Tibial artery (tissue), 4 donors: Measurements from ENCODE around the gene SPAG7.
"Not testable (repeated sequence)": the region's sequence is repeated elsewhere in the genome, so short reads cannot be mapped to it uniquely, and the experiment has no call there.

Experiments used
- DNase-seq, 2 donors: peaks; one replicate each; pipeline ENCODE4 v3.0.0-alpha.2; 2019
- H3K27ac ChIP-seq, 2 donors: fragments of 200-600 bp; sonication (generic) in 1 of 2; 1 replicate in 1 of 2; 2 replicates in 1 of 2; pipeline ENCODE4 v1.5.1; 2018 to 2019; ENCODE audit warnings: mild to moderate bottlenecking in 1 of 2
- H3K27me3 ChIP-seq, 2 donors: fragments of 200-600 bp; sonication (generic) in 1 of 2; one replicate each; pipeline versions ENCODE4 v1.5.1 to v1.6.0; 2016 to 2019
- H3K36me3 ChIP-seq, 3 donors: fragments of 200-600 bp; sonication (generic) in 2 of 3; one replicate each; pipeline ENCODE4 v1.5.1; 2016 to 2019; ENCODE audit warnings: mild to moderate bottlenecking in 2 of 3
- H3K4me1 ChIP-seq, 4 donors: fragments of 200-600 bp; sonication (generic) in 2 of 4; 1 replicate in 3 of 4; 2 replicates in 1 of 4; pipeline ENCODE4 v1.5.1; 2016 to 2019
- H3K4me3 ChIP-seq, 2 donors: fragments of 200-600 bp; sonication (generic) in 1 of 2; 1 replicate in 1 of 2; 2 replicates in 1 of 2; pipeline ENCODE4 v1.5.1; 2018 to 2019; ENCODE audit warnings: mild to moderate bottlenecking in 2 of 2
- H3K9me3 ChIP-seq, 3 donors: fragments of 200-600 bp; sonication (generic) in 1 of 3; one replicate each; pipeline ENCODE4 v1.5.1; 2016 to 2019
- intact Hi-C: fragments of 100-400 bp; cut with DNase I; formaldehyde crosslinking; loops from one replicate; pipeline ENCODE4 v1.15.0; 2023; ENCODE audit warnings: low total_unique reads
- TF ChIP-seq, protein P1 (sequence below), 2 experiments: fragments of 200-600 bp in 1 of 2; fragments of 450-650 bp in 1 of 2; IDR thresholded peaks; one replicate each; pipeline ENCODE4 v1.5.1; 2017 to 2019; ENCODE audit warnings: antibody characterized with exemption in 2 of 2, mild to moderate bottlenecking in 1 of 2, moderate library complexity in 1 of 2

The SPAG7 gene

DNA sequence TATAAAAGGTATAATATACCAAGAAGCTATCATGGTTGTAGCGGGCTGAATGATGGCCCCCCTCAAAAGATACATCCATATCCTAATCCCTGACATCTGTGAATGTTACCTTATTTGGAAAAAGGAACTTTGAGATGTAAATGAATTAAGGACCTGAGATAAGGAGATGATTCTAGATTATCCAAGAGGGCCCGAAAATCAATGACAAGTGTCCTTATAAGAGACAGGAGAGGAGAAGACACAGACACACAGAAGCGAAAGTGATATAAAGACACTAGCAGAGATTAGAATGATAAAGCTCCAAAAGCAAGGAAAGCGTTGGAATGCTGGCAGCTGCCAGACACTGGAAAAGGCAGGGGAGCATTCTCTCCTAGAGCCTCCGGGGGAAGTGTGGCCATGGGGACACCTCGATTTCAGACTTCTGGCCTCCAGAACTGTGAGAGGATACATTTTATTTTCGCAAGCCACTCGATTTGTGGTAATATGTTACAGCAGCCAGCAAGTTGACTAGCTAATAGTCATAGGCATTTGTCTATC is 48.0 kb downstream of the SPAG7 start:
- DNase-seq: no peak
- no peak overlapping the region for H3K27ac ChIP-seq
- H3K9me3 ChIP-seq: no peaks in the 10 kb centered on the region
- no peaks in the 10 kb centered on the region for H3K4me1 ChIP-seq
- no peaks in the 10 kb centered on the region for H3K36me3 ChIP-seq
- intact Hi-C loops: no loop called here
- H3K27me3 ChIP-seq: peaks cover 0 to 5% of the 10 kb centered on the region in 2 donors
- H3K4me3 ChIP-seq: no peak overlapping the region
- TF ChIP-seq, protein P1, sequence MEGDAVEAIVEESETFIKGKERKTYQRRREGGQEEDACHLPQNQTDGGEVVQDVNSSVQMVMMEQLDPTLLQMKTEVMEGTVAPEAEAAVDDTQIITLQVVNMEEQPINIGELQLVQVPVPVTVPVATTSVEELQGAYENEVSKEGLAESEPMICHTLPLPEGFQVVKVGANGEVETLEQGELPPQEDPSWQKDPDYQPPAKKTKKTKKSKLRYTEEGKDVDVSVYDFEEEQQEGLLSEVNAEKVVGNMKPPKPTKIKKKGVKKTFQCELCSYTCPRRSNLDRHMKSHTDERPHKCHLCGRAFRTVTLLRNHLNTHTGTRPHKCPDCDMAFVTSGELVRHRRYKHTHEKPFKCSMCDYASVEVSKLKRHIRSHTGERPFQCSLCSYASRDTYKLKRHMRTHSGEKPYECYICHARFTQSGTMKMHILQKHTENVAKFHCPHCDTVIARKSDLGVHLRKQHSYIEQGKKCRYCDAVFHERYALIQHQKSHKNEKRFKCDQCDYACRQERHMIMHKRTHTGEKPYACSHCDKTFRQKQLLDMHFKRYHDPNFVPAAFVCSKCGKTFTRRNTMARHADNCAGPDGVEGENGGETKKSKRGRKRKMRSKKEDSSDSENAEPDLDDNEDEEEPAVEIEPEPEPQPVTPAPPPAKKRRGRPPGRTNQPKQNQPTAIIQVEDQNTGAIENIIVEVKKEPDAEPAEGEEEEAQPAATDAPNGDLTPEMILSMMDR (IDR thresholded peaks at IDR 0.05): no peak

DNA sequence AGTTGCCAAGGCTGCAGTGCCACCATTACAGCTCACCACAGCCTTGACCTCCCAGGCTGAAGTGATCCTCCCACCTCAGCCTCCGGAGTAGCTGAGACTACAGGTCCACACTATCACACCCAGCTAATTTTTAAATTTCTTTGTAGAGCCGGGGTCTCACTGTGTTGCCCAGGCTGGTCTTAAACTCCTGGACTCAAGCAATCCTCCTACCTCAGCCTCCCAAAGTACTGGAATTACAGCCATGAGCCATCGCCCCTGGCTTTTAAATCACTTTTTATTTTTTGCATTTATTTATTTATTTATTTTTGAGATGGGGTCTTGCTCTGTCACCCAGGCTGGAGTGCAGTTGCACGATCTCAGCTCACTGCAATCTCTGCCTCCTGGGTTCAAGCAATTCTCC is 53.1 kb downstream of the SPAG7 start:
- H3K27me3 ChIP-seq, intact Hi-C loops, H3K36me3 ChIP-seq, H3K9me3 ChIP-seq, DNase-seq, H3K27ac ChIP-seq, H3K4me1 ChIP-seq, H3K4me3 ChIP-seq: not testable (repeated sequence)

DNA sequence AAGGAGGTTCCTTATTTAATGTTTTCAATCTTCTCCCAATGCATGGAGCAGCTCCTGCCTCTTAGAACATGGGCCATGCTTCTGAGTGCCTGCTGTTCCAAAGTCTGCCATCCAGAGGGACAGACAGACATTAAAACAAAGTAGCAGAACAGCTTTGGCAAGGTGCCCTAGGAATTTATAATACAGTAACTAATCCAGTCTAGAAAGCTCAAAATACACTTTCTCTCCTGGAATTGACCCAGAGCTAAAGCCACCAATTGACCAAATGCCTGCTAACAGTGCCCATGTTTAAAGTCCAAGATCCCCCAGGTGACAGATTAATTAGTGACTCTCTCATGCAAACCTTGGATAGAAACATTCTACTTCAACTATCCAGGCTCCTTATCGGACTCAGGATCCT is 53.6 kb downstream of the SPAG7 start:
- no peak overlapping the region for H3K27ac ChIP-seq
- peaks cover 0 to 9% (median 3%) of the 10 kb centered on the region in 4 donors for H3K4me1 ChIP-seq
- TF ChIP-seq, protein P1 (IDR thresholded peaks at IDR 0.05): no peak
- intact Hi-C loops: no loop called here
- no peaks in the 10 kb centered on the region for H3K36me3 ChIP-seq
- H3K4me3 ChIP-seq: no peak overlapping the region
- H3K27me3 ChIP-seq: peaks cover 0 to 5% of the 10 kb centered on the region in 2 donors
- no peaks in the 10 kb centered on the region for H3K9me3 ChIP-seq
- no peak for DNase-seq
